Left lung (tissue), 10 donors: ENCODE measurements around the gene SLC23A2. TPM values are rescaled to one million over a fixed set of nuclear protein-coding genes. Genes with fewer than 3 reads are reported as not detected.
A peak's percentile ranks its signal among the peaks of the same experiment; 100 is the strongest.

ENCODE experiments used
- ATAC-seq: fragments of 200-7000 bp; cut with Tn5 transposase; one replicate; pipeline ENCODE4 v1.9.1; 2020; ENCODE audit warnings: moderate library complexity
- DNase-seq, 4 donors: peaks; one replicate each; pipeline ENCODE4 v3.0.0-alpha.2; 2013 to 2020
- H3K27ac ChIP-seq, 2 donors: fragments of 200-600 bp; sonication (generic) in 1 of 2; one replicate each; pipeline versions ENCODE4 v1.5.0 to v1.8.0; 2020 to 2021
- H3K27me3 ChIP-seq, 2 donors: fragments of 200-600 bp; sonication (generic) in 1 of 2; one replicate each; pipeline versions ENCODE4 v1.5.0 to v1.8.0; 2020 to 2021
- H3K36me3 ChIP-seq, 2 donors: fragments of 200-600 bp; sonication (generic) in 1 of 2; one replicate each; pipeline versions ENCODE4 v1.5.0 to v1.8.0; 2020 to 2021
- H3K4me1 ChIP-seq, 2 donors: fragments of 200-600 bp; one replicate each; pipeline ENCODE4 v1.8.0; 2021
- H3K4me3 ChIP-seq, 2 donors: fragments of 200-600 bp; sonication (generic) in 1 of 2; one replicate each; pipeline versions ENCODE4 v1.5.0 to v1.8.0; 2020 to 2021; ENCODE audit warnings: mild to moderate bottlenecking in 1 of 2
- H3K9me3 ChIP-seq, 2 donors: fragments of 200-600 bp; sonication (generic) in 1 of 2; one replicate each; pipeline versions ENCODE4 v1.5.0 to v1.8.0; 2020 to 2021
- intact Hi-C, 2 donors: fragments of 100-400 bp; cut with DNase I; formaldehyde crosslinking; loops; one replicate each; pipeline versions ENCODE4 v1.11.2 to v1.14.2; 2022
- polyA plus RNA-seq, 6 donors: library from polyadenylated mRNA; unstranded; fragments of 120-200 nt; gene quantifications; one replicate each; pipeline ENCODE4 v1.2.1, GENCODE V29; 2013; ENCODE audit not compliant: insufficient read length in 6 of 6
- total RNA-seq, 2 donors: library from RNA; stranded (reverse); fragmentation: NEBNext Ultra II Directional; extraction: Animal tissue kit (Norgen Biotek cat#: 25700); gene quantifications; one replicate each; pipeline ENCODE4 v1.2.1, GENCODE V29; 2021
- TF ChIP-seq, protein P1 (sequence below), 2 donors: fragments of 200-600 bp; sonication (generic) in 1 of 2; IDR thresholded peaks; one replicate each; pipeline versions ENCODE4 v1.5.0 to v1.8.0; 2021; ENCODE audit warnings: antibody characterized with exemption in 2 of 2
- donor health status: DM: no; HTN: yes; CAD: no.
- donor health status: DM: no; HTN: no; CAD: no.

SLC23A2 gene
- total and polyA plus RNA-seq, 8 donors = 15.8 to 27.1 (median 25.9) TPM

DNA sequence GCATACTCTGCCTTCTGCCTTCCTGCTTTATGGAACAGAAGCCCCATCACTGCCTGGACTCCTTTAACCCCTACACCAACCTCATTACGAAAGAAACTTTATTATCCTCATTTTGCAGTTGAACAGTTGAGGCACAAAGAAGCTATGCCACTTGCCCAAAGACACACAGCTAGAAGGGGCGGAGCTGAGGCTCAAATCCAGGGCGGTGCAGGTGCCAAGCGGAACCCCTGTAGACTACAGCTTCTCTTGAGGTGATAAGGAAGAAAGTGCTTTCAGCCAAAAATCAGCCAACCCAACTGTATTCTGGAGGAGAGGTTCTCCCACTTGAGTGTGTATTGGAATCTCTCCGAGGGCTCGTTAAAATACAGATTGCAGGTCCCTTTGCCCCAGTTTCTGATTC is 189.1 kb downstream of the SLC23A2 start:
- H3K4me1 ChIP-seq = peaks cover 26 to 98% of the 10 kb centered on the region in 2 donors
- DNase-seq (no peak), ATAC-seq (no peak)
- no peaks in the 10 kb centered on the region for H3K9me3 ChIP-seq
- peak overlapping the region; percentile 90 to 98 for H3K27ac ChIP-seq
- no peaks in the 10 kb centered on the region for H3K27me3 ChIP-seq
- H3K36me3 ChIP-seq = peaks cover 0 to 6% of the 10 kb centered on the region in 2 donors
- intact Hi-C loops = no loop called here
- H3K4me3 ChIP-seq = peak overlapping the region in 1 of 2 donors; percentile 13
- TF ChIP-seq, protein P1, sequence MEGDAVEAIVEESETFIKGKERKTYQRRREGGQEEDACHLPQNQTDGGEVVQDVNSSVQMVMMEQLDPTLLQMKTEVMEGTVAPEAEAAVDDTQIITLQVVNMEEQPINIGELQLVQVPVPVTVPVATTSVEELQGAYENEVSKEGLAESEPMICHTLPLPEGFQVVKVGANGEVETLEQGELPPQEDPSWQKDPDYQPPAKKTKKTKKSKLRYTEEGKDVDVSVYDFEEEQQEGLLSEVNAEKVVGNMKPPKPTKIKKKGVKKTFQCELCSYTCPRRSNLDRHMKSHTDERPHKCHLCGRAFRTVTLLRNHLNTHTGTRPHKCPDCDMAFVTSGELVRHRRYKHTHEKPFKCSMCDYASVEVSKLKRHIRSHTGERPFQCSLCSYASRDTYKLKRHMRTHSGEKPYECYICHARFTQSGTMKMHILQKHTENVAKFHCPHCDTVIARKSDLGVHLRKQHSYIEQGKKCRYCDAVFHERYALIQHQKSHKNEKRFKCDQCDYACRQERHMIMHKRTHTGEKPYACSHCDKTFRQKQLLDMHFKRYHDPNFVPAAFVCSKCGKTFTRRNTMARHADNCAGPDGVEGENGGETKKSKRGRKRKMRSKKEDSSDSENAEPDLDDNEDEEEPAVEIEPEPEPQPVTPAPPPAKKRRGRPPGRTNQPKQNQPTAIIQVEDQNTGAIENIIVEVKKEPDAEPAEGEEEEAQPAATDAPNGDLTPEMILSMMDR (IDR thresholded peaks at IDR 0.05) = no peak

DNA sequence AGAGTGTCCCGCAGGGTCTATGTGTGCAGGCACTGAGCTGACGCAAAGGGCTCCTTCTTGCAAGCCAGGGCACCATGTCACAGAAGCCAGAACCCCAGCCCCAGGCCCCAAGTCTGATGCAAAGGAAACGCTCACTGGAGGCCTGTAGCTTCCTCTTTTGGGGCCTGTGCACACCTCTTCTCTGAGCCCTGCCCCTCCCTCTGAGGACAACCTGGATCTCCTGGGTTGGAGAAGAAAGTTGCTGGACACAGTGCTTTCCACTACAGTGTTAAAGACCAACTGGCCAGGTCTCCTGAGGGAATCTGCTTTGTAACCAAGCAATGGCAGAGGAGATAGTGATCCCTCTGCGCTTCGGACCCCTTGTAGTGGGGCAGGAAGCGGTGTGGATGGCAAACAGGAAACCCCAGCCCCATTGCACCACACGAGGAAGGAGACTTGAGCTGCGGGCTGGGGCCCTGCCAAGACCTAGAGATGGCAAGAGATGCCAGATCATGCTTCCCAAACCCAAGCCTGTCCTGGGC is 189.6 kb downstream of the SLC23A2 start:
- peak in 2 of 4 donors; percentile 81 to 90 for DNase-seq
- Histone ChIP-seq H3K27ac (peak overlapping the region; percentile 39 to 98), H3K27me3 (no peaks in the 10 kb centered on the region), H3K4me3 (peak overlapping the region in 1 of 2 donors; percentile 13), H3K4me1 (peaks cover 26 to 100% of the 10 kb centered on the region in 2 donors), H3K36me3 (peaks cover 0 to 1% of the 10 kb centered on the region in 2 donors), H3K9me3 (no peaks in the 10 kb centered on the region)
- peak; percentile 26 for ATAC-seq
- TF ChIP-seq, protein P1 (IDR thresholded peaks at IDR 0.05) = no peak
- intact Hi-C loops = no loop called here

DNA sequence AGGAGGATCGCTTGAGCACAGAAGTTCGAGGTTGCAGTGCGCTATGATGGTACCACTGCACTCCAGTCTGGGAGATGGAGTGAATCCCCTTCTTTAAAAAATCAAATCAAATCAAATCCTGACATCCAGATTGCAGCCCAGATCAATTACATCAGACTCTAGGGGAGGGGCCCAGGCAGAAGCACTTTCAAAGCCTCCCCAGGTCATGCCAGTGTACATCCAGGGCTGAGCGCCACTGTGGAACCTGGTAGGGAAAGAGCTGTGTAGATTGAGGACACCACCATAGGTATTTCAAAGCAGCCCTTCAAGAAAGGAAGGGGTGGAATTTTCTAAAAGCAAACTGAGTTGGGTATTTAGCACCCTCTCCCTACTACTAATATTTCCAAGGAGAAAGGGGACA is 190.1 kb downstream of the SLC23A2 start:
- DNase-seq (no peak), ATAC-seq (no peak)
- H3K36me3 ChIP-seq = no peaks in the 10 kb centered on the region
- H3K27ac ChIP-seq = peak overlapping the region; percentile 39 to 98
- H3K4me3 ChIP-seq = peak overlapping the region in 1 of 2 donors; percentile 13
- no peaks in the 10 kb centered on the region for H3K27me3 ChIP-seq
- no peaks in the 10 kb centered on the region for H3K9me3 ChIP-seq
- intact Hi-C loops = no loop called here
- TF ChIP-seq, protein P1 (IDR thresholded peaks at IDR 0.05) = no peak
- peaks cover 26 to 100% of the 10 kb centered on the region in 2 donors for H3K4me1 ChIP-seq

DNA sequence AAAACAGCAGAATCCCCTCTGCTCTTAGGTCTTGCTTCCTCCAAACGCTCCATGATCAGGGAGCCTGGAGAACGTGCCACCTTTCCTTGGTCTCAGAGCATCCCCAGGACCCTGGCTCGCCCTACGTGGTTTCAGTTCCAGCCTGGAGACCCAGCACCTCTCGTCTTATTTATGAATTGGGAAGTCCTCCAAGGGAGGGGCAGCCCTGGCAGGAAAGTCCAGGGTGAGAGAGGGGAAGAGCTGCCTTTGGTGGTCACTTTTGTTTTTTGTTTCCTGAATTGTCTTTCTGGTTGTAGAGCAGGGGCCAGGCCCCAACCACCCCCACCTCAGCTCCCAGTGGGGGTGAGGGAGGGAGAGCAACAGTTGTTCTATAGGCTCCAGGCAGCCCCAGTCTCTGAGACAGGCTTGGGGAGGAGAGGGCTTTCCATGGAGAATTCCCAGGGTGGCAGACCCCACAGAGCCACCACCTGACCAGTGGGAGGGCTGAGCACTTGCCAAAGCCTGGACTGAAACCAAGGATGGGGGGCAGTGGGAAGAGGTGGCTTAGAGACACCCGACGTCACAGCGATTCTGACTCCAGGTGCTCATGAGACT is 190.8 kb downstream of the SLC23A2 start:
- DNase-seq (no peak), ATAC-seq (no peak)
- intact Hi-C loops = no loop called here
- H3K27me3 ChIP-seq = no peaks in the 10 kb centered on the region
- H3K4me3 ChIP-seq = no peak overlapping the region
- peaks cover 25 to 100% of the 10 kb centered on the region in 2 donors for H3K4me1 ChIP-seq
- H3K27ac ChIP-seq = peak overlapping the region; percentile 39 to 98
- peaks cover 0 to 5% of the 10 kb centered on the region in 2 donors for H3K36me3 ChIP-seq
- TF ChIP-seq, protein P1 (IDR thresholded peaks at IDR 0.05) = no peak
- no peaks in the 10 kb centered on the region for H3K9me3 ChIP-seq

DNA sequence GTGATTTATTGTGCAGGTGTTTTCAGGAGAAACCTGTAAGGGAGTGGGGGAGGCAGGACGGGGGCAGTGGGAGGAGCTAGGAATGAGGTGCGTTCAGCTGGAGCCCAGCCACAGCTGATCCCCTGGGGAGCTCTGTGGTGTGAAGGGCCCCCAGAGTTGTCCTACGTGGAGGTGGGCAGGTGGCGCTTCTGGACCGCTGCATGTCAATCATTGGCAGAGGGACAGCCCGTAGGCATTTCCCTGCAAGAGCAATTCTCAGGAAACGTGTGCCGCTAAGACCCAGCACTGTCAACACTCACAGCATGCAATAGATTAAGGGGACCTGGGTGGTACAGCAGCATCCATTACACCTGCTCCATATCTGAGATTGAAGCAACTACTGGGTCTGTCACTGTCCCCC is 191.6 kb downstream of the SLC23A2 start:
- Histone ChIP-seq H3K4me3 (peak overlapping the region in 1 of 2 donors; percentile 13), H3K27ac (peak overlapping the region in 1 of 2 donors; percentile 98), H3K36me3 (peaks cover 0 to 14% of the 10 kb centered on the region in 2 donors), H3K4me1 (peaks cover 16 to 99% of the 10 kb centered on the region in 2 donors), H3K9me3 (no peaks in the 10 kb centered on the region), H3K27me3 (no peaks in the 10 kb centered on the region)
- ATAC-seq = no peak
- DNase-seq = no peak
- TF ChIP-seq, protein P1 (IDR thresholded peaks at IDR 0.05) = no peak
- intact Hi-C loops = no loop called here
